HG02678 (cell line): ENCODE results near the gene CFAP210.

Experiments used
- ATAC-seq: cut with Tn5 transposase; IDR thresholded peaks from one replicate; pipeline ENCODE4 v1.9.1; 2021; ENCODE audit warnings: mild to moderate bottlenecking, moderate library complexity; ENCODE audit not compliant: unreplicated experiment

The CFAP210 gene

GRCh38 chr2:169676357-169676756 lies 17.8 kb downstream of the CFAP210 start:
- no peak for ATAC-seq

GRCh38 chr2:169673921-169674320 lies 20.3 kb downstream of the CFAP210 start:
- ATAC-seq, result no peak

- ATAC-seq, result no peak
Measured at GRCh38 chr2:169673106-169673505, 21.1 kb downstream of the CFAP210 start.

- ATAC-seq, result no peak
Measured at GRCh38 chr2:169672406-169672805, 21.8 kb downstream of the CFAP210 start.

- ATAC-seq, result no peak
Measured at GRCh38 chr2:169670937-169671336, 23.3 kb downstream of the CFAP210 start.

- ATAC-seq, result peak; percentile 50
Measured at GRCh38 chr2:169670215-169670651, 24.0 kb downstream of the CFAP210 start.

- ATAC-seq, result no peak
Measured at GRCh38 chr2:169667583-169667982, 26.6 kb downstream of the CFAP210 start.

GRCh38 chr2:169664978-169665930 lies 29.0 kb downstream of the CFAP210 start:
- no peak for ATAC-seq

GRCh38 chr2:169664600-169664977 lies 29.6 kb downstream of the CFAP210 start:
- ATAC-seq, result no peak

GRCh38 chr2:169663247-169663646 lies 31.0 kb downstream of the CFAP210 start:
- ATAC-seq, result no peak

GRCh38 chr2:169662744-169663143 lies 31.5 kb downstream of the CFAP210 start:
- ATAC-seq, result no peak

GRCh38 chr2:169661265-169661664 lies 32.9 kb downstream of the CFAP210 start:
- ATAC-seq, result no peak

GRCh38 chr2:169659320-169659719 lies 34.9 kb downstream of the CFAP210 start:
- no peak for ATAC-seq

- no peak for ATAC-seq
Measured at GRCh38 chr2:169658877-169659276, 35.3 kb downstream of the CFAP210 start.

- no peak for ATAC-seq
Measured at GRCh38 chr2:169656164-169656563, 38.0 kb downstream of the CFAP210 start.

GRCh38 chr2:169653636-169654035 lies 40.6 kb downstream of the CFAP210 start:
- no peak for ATAC-seq

- no peak for ATAC-seq
Measured at GRCh38 chr2:169649278-169649677, 44.9 kb downstream of the CFAP210 start.

- ATAC-seq, result no peak
Measured at GRCh38 chr2:169647496-169647895, 46.7 kb downstream of the CFAP210 start.

- ATAC-seq, result no peak
Measured at GRCh38 chr2:169644173-169644572, 50.0 kb downstream of the CFAP210 start.

GRCh38 chr2:169641464-169641863 lies 52.7 kb downstream of the CFAP210 start:
- no peak for ATAC-seq

- ATAC-seq, result no peak
Measured at GRCh38 chr2:169640104-169640503, 54.1 kb downstream of the CFAP210 start.

- ATAC-seq, result no peak
Measured at GRCh38 chr2:169637620-169638019, 56.6 kb downstream of the CFAP210 start.
